HG02973 (cell line): ENCODE data around the gene TCF7L1.
"Not testable (repeated sequence)": the region's sequence is repeated elsewhere in the genome, so short reads cannot be mapped to it uniquely, and the experiment has no call there.

ENCODE experiments used
- ATAC-seq: cut with Tn5 transposase; IDR thresholded peaks from one replicate; pipeline ENCODE4 v1.9.1; 2021; ENCODE audit warnings: moderate library complexity; ENCODE audit not compliant: unreplicated experiment

Gene TCF7L1, protein sequence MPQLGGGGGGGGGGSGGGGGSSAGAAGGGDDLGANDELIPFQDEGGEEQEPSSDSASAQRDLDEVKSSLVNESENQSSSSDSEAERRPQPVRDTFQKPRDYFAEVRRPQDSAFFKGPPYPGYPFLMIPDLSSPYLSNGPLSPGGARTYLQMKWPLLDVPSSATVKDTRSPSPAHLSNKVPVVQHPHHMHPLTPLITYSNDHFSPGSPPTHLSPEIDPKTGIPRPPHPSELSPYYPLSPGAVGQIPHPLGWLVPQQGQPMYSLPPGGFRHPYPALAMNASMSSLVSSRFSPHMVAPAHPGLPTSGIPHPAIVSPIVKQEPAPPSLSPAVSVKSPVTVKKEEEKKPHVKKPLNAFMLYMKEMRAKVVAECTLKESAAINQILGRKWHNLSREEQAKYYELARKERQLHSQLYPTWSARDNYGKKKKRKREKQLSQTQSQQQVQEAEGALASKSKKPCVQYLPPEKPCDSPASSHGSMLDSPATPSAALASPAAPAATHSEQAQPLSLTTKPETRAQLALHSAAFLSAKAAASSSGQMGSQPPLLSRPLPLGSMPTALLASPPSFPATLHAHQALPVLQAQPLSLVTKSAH

GRCh38 chr2:85132834-85133637 is at the start of gene TCF7L1:
Gene TCF7L1 (plus strand): TSS chr2:85133392. CDS start chr2:85133685, 293 bp downstream.
- ATAC-seq = no peak

DNA sequence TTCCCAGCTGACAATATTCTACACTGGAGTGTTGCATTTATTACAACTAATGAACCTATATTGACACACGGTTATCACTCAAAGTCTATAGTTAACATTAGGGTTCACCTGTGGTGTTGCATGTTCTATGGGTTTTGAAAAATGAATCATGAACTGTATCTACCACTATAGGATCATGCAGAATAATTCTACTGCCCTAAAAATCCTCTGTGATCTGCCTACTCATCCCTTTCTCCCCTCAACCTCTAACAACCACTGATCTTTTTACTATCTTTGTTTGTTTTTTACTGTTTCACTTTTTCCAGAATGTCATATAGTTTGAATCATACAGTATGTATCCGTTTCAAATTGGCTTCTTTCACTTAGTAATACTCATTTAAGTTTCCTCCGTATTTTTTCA is 47.6 kb upstream of the TCF7L1 start:
- no peak for ATAC-seq

- ATAC-seq = no peak
These were observed 45.7 kb upstream of the TCF7L1 start for GRCh38 chr2:85087541-85087940.

DNA sequence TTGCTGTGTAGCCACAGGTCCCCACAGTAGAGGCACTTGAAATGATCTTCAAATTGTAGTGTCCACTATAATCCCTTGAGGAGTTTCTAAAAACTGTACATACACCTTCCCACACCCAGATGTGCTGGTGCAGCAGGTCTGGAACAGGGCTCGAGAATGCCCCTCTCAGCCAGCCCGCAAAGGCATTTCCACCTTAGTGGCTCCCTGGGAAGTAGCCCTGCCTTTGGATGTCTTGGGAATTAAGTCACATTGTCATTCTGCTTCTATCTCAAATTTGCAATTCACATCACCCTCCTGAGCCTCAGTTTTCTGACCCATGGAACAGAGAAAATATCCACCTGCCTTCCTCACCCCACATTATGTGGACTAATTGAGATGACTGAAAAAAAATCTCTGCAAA is 44.3 kb upstream of the TCF7L1 start:
- ATAC-seq = no peak

- ATAC-seq = no peak
These were observed 43.6 kb upstream of the TCF7L1 start for GRCh38 chr2:85089585-85089984.

- no peak for ATAC-seq
These were observed 41.4 kb upstream of the TCF7L1 start for GRCh38 chr2:85091838-85092237.

DNA sequence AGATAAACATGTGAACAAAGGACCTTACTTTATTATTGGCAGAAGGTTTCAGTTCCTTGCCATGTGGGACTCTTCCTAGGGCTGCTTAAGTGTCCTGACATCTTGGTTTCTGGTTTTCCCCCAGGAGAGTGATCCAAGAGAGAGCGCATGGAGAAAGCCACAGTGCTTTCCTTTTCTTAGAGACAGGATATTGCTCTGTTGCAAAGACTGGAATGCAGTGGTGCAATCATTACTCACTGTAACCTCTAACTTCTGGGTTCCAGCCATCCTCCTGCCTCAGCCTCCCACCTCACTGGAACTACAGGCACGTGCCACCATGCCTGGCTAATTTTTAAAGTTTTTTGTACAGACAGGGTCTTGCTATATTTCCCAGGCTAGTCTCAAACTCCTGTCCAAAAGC is 38.1 kb upstream of the TCF7L1 start:
- ATAC-seq = no peak

DNA sequence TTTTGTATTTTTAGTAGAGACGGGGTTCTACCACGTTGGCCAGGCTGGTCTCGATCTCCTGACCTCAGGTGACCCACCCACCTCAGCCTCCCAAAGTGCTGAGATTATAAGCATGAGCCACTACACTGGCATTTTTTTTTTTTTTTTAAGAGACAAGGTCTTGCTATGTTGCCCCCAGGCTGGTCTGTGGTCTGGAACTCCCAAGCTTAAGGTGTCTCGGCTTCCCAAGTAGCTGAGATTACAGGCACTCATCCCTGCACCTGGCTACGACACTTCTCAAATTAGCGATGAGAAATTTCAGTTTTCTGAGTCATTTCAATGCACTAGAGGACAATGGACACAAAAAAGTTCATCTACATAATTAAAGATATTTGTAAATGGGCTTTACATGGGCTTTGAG is 36.6 kb upstream of the TCF7L1 start:
- ATAC-seq = no peak

- ATAC-seq = no peak
These were observed 29.0 kb upstream of the TCF7L1 start for GRCh38 chr2:85104228-85104627.

GRCh38 chr2:85106489-85107180 is 26.6 kb upstream of the TCF7L1 start:
- ATAC-seq = no peak

DNA sequence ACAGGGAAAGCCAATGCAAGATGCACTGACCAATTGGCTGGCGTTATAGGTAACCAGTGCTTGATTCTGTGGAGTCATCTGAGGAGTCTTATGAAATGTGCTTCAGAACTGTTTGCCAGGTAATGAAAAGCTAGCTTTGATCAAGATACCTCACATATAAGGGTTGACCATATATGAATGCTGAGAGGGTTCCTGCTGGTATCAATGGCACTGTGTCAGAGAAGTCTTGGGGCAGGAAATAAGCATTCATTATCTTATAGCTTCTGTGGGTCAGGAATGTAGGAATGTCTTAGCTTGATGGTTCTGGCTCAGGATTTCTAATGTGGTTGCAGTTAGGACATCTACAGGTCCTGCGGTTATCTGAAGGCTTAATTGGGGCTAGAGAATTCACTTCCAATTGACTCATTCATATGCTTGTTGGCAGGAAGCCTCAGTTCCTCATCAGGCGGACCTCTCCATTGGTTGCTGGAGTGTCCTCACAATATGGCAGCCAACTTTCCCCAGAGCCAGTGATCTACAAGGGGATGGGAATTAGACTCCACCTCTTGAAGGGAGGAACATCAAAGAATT is 22.1 kb upstream of the TCF7L1 start:
- ATAC-seq = no peak

- ATAC-seq = no peak
These were observed 21.3 kb upstream of the TCF7L1 start for GRCh38 chr2:85111819-85112281.

DNA sequence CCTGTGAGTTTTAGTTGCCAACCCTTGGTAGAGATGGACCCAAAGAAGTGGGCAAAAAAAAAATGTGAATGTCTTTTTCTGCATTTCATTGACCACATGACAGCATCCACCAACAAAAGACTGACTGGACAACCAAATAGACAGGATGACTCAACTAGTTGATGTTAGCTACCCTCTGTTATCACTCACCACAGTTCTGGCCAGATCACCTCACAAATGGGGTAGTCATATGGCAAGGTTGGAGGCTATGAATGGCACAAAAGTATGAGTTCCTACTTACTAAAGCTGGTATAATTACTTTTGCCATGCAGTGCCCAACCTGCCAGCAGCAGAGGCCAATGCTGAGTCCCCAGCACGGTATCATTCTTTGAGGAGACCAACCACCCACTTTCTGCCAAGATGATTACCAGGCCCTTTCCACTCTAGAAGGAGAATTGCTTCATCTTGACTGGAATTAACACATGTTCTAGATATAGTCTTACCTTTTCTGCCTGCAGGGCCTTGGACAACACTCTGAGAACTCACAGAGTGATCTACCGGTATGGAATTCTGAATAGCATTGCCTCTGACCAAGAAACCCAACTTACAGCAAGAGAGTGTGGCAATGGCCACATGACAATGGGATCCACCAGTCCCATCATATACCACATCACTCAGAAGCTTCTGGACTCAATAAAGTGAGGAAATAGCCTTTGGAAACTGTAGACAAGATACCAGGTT is 20.1 kb upstream of the TCF7L1 start:
- ATAC-seq = no peak

DNA sequence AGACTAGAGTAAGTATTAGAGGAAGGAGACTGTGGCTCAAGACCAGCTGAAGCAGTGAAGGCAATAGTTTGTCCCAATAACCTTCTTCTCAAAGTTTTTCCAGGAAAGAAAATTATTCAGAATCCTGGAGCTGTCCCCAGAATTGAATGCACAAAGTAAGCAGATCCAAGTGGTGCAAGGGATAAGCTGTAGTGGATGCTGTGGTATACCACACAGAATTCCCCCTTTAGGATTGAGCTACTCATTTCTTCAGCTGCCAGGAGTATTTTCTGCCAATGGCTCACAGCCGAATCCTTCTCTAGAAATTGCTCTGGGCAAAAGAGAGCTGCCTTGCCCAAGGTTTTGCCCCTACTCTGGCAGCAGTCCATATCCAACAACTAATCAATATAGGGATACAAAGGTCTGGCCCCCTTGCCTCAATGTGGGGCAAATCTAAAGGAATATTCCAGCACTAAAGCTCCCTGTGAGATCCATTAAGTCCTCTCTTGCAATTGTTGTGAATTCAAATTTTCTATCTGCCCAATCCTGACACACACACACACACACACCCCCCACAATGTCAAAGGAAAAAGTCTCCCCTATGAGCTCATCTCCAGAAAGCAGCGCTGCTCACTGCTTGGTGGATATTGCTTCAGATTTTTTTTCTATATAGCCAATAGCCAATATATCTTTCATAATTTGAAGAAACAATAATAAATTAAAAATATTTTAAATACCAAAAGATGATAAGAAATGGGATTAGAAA is 18.4 kb upstream of the TCF7L1 start:
- ATAC-seq = no peak

GRCh38 chr2:85116207-85116606 is 17.0 kb upstream of the TCF7L1 start:
- ATAC-seq = no peak

DNA sequence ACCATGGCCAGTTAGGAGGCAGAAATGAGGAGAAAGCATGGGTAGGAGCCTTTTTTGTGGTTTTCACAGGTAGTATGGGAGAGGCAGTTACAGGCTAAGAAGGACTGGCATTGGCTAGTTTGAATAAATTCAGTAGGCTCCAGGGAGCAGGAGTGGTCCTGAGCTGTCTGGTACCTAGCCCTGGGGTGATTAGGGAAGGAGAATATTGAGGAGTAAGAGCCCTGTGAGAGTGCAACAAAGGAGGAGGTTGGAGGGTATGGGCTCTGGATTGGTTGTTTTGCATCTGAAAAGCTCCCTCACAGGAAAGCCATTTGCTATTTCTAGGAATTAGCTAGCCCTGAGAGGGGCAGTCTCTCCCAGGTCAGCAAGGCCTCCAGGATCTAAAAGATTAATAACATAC is 13.3 kb upstream of the TCF7L1 start:
- ATAC-seq = no peak

DNA sequence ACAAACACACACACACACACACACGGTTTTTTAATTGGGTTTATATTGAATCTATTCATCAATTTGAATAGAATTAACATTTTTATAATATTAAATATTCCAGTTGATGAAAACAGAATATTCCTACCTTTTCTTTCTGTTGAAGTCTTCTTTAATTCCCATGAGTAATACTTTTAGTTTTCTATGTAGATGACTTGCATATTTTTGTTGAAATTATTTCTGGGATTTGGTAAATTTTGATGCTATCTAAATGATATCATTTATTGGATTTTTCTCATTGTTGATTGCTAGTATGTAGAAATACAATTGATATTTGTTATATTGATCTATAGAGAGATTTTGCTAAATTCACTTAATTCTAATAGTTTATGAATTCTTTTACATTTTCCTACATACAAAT is 12.8 kb upstream of the TCF7L1 start:
- ATAC-seq = no peak

- not testable (repeated sequence) for ATAC-seq
These were observed 6.7 kb upstream of the TCF7L1 start for GRCh38 chr2:85126462-85126861.

DNA sequence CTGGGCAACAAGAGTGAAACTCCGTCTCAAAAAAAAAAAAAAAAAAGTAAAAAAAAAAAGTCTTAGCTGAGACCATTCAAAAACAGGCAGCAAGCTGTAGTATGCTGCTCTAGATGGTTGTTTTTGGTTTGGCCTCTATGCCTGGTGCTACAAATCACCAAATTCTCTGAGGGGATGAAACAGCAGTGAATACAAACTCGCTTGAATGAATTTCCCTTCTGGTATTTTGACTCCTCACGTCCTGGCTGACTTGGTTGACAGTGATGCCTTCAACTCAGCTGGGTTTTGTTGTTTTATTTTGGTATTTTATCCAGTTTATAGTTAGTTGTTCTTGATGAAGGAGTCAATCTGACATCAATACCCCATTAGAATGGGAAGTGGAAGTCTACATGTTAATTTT is 3.3 kb upstream of the TCF7L1 start:
- ATAC-seq = no peak
